ENCODE results near the gene OR4B1. TPM values are rescaled to one million over a fixed set of nuclear protein-coding genes. Genes with fewer than 3 reads are reported as not detected.

Gene OR4B1
- polyA plus RNA-seq, 3 donors, result not detected

- Mint-ChIP-seq H3K27me3 (ENCODE audit: low read depth in 3 of 3) (peaks cover 0 to 4% (median 1%) of the 10 kb centered on the region in 3 donors), H3K4me1 (no peaks in the 10 kb centered on the region), H3K27ac (no peak within 1 kb of the TSS), H3K4me3 (no peak within 1 kb of the TSS), H3K36me3 (no peaks in the 10 kb centered on the region), H3K9me3 (peaks cover 0 to 17% (median 4%) of the 10 kb centered on the region in 7 donors)
- TF ChIP-seq CTCF (IDR thresholded peaks at IDR 0.05), result no peak
- H3K9ac ChIP-seq (ENCODE audit: insufficient read depth, low read length, poor library complexity, severe bottlenecking), result no peak within 1 kb of the TSS
- H3K4me1 ChIP-seq (ENCODE audit: control insufficient read depth in 1 of 2, insufficient read depth in 2 of 2, low read length in 2 of 2), result no peaks in the 10 kb centered on the region
- no peak within 1 kb of the TSS for H2AFZ ChIP-seq (ENCODE audit: insufficient read depth, low read depth, low read length, poor library complexity, severe bottlenecking)
- DNase-seq, result no peak
- no peaks in the 10 kb centered on the region for H3K79me2 ChIP-seq (ENCODE audit: insufficient read depth, low read length)
- H3K27me3 ChIP-seq (ENCODE audit: control insufficient read depth in 2 of 2, insufficient read depth in 2 of 2, low read length in 2 of 2), result no peaks in the 10 kb centered on the region
- H3K4me2 ChIP-seq (replicated peaks; ENCODE audit: extremely low read depth, low read length, poor library complexity, severe bottlenecking), result no peak within 1 kb of the TSS
- H3K36me3 ChIP-seq (replicated peaks in 1 of 2; ENCODE audit: control insufficient read depth in 1 of 2, insufficient read depth in 2 of 2, low read length in 2 of 2), result no peaks in the 10 kb centered on the region
- intact Hi-C loops (cut with micrococcal nuclease), result no loop called here
- no peaks in the 10 kb centered on the region for H4K20me1 ChIP-seq (ENCODE audit: insufficient read depth, low read length)
- H3K27ac ChIP-seq (ENCODE audit: low read depth in 1 of 2, low read length in 2 of 2), result no peak within 1 kb of the TSS
- no peak within 1 kb of the TSS for H3K4me3 ChIP-seq (replicated peaks in 1 of 3; ENCODE audit: low read depth in 2 of 3, low read length in 3 of 3)
- H3K9me3 ChIP-seq (replicated peaks in 1 of 2; ENCODE audit: control insufficient read depth in 1 of 2, insufficient read depth in 1 of 2, low read length in 2 of 2), result peaks cover 8 to 9% of the 10 kb centered on the region in 2 donors
Measured at GRCh38 chr11:48244804-48245203, 28.2 kb downstream of the OR4B1 start, which contains the start of gene OR4X2. Gene OR4X2 (plus strand): TSS chr11:48245104. CDS start chr11:48245104, 0 bp downstream.

GRCh38 chr11:48248902-48249301 is 32.3 kb downstream of the OR4B1 start:
- Mint-ChIP-seq H3K4me3 (no peak overlapping the region), H3K9me3 (peaks cover 0 to 13% (median 6%) of the 10 kb centered on the region in 7 donors), H3K36me3 (no peaks in the 10 kb centered on the region), H3K27ac (no peak overlapping the region), H3K27me3 (ENCODE audit: low read depth in 3 of 3) (peaks cover 0 to 7% (median 1%) of the 10 kb centered on the region in 3 donors), H3K4me1 (no peaks in the 10 kb centered on the region)
- no peaks in the 10 kb centered on the region for H3K36me3 ChIP-seq (replicated peaks in 1 of 2; ENCODE audit: control insufficient read depth in 1 of 2, insufficient read depth in 2 of 2, low read length in 2 of 2)
- H3K9ac ChIP-seq (ENCODE audit: insufficient read depth, low read length, poor library complexity, severe bottlenecking), result no peak overlapping the region
- H3K4me2 ChIP-seq (replicated peaks; ENCODE audit: extremely low read depth, low read length, poor library complexity, severe bottlenecking), result no peak overlapping the region
- H4K20me1 ChIP-seq (ENCODE audit: insufficient read depth, low read length), result no peaks in the 10 kb centered on the region
- DNase-seq, result no peak
- no peak for TF ChIP-seq CTCF (IDR thresholded peaks at IDR 0.05)
- no peaks in the 10 kb centered on the region for H3K4me1 ChIP-seq (ENCODE audit: control insufficient read depth in 1 of 2, insufficient read depth in 2 of 2, low read length in 2 of 2)
- H3K4me3 ChIP-seq (replicated peaks in 1 of 3; ENCODE audit: low read depth in 2 of 3, low read length in 3 of 3), result no peak overlapping the region
- no CpG with 5 or more reads among the region's 1 CpG for WGBS (ENCODE audit: insufficient coverage)
- H2AFZ ChIP-seq (ENCODE audit: insufficient read depth, low read depth, low read length, poor library complexity, severe bottlenecking), result no peak overlapping the region
- H3K27ac ChIP-seq (ENCODE audit: low read depth in 1 of 2, low read length in 2 of 2), result no peak overlapping the region
- intact Hi-C loops (cut with micrococcal nuclease), result no loop called here
- peaks cover 8 to 9% of the 10 kb centered on the region in 2 donors for H3K9me3 ChIP-seq (replicated peaks in 1 of 2; ENCODE audit: control insufficient read depth in 1 of 2, insufficient read depth in 1 of 2, low read length in 2 of 2)
- H3K27me3 ChIP-seq (ENCODE audit: control insufficient read depth in 2 of 2, insufficient read depth in 2 of 2, low read length in 2 of 2), result no peaks in the 10 kb centered on the region
- H3K79me2 ChIP-seq (ENCODE audit: insufficient read depth, low read length), result no peaks in the 10 kb centered on the region

Data from CD14-positive monocyte (primary cell).